Left colon (tissue), 2 donors: Measurements from ENCODE around the gene MRC1. TPM values are rescaled to one million over a fixed set of nuclear protein-coding genes. Genes with fewer than 3 reads are reported as not detected.

Experiments used
- ATAC-seq: fragments of 200-7000 bp; cut with Tn5 transposase; one replicate; pipeline ENCODE4 v1.9.1; 2020; ENCODE audit warnings: mild to moderate bottlenecking, moderate library complexity
- DNase-seq, 2 donors: peaks; one replicate each; pipeline ENCODE4 v3.0.0-alpha.2; 2020
- intact Hi-C, 2 donors: fragments of 100-400 bp; cut with DNase I in 1 of 2; cut with micrococcal nuclease in 1 of 2; formaldehyde crosslinking; loops; one replicate each; pipeline versions ENCODE4 v1.11.2 to v1.14.0; 2022; cut with DNase I, micrococcal nuclease
- total RNA-seq, 2 donors: library from RNA; stranded (reverse); fragmentation: NEBNext Ultra II Directional; extraction: Animal tissue kit (Norgen Biotek cat#: 25700); gene quantifications; one replicate each; pipeline ENCODE4 v1.2.1, GENCODE V29; 2021
- donor health status: DM: no; HTN: no; CAD: no.
- donor health status: DM: yes; HTN: yes; CAD: no.

MRC1 gene
- total RNA-seq, 2 donors from 2014 or later = 11.0 to 25.2 TPM

DNA sequence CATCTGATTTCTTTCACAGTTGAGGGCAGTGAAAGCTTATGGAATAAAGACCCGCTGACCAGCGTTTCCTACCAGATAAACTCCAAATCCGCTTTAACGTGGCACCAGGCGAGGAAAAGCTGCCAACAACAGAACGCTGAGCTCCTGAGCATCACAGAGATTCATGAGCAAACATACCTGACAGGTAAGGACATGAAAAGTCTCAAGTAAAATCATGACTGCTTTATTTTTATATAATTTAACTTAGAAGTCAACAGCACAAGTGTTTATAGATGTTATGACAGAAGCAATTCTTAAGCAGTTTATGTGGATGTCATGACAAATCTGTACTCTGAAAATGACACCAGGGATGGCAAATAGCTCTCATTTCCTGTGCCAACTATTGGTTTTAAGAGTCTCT lies 24.5 kb downstream of the MRC1 start:
- intact Hi-C loops = no loop called here
- no peak for ATAC-seq
- no peak for DNase-seq

- no peak for ATAC-seq
- no peak for DNase-seq
- intact Hi-C loops = no loop called here
Measured at GRCh38 chr10:17835688-17836087, 26.5 kb downstream of the MRC1 start.

GRCh38 chr10:17836942-17837341 lies 27.8 kb downstream of the MRC1 start:
- ATAC-seq (peak; percentile 99), DNase-seq (peak; percentile 52 to 58)
- intact Hi-C loops = no loop called here

GRCh38 chr10:17838080-17838648 lies 29.0 kb downstream of the MRC1 start:
- ATAC-seq = no peak
- DNase-seq = no peak
- intact Hi-C loops = no loop called here

DNA sequence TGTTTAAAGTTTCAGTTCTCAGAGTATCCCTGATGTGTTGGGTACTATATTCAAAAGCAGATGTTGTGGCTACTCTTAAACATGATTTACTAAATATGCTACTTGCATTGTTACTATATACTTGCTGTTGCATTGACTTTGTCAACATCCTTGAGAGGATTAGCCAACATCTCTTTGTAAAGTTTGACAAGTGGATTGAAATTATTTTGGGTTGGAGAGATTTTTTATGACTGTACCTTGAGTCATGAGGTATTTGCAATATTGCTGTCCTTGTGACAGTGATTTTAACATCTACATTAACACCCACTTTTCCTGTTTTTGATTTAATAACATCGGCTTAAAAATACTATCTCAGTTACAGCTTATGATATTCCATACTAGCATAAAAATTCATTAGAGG lies 31.9 kb downstream of the MRC1 start:
- intact Hi-C loops = no loop called here
- no peak for ATAC-seq
- DNase-seq = no peak

GRCh38 chr10:17842641-17843040 lies 33.5 kb downstream of the MRC1 start:
- DNase-seq = no peak
- intact Hi-C loops = no loop called here
- ATAC-seq = no peak

- intact Hi-C loops = loop anchor here in 1 of 2 donors (5.0 kb wide), 1 partner anchor 375 kb away; no protein-coding TSS in a partner anchor
- ATAC-seq (peak; percentile 26), DNase-seq (no peak)
Measured at GRCh38 chr10:17847585-17848296, 38.6 kb downstream of the MRC1 start.

- DNase-seq = no peak
- no peak for ATAC-seq
- intact Hi-C loops = loop anchor here in 1 of 2 donors (5.0 kb wide), 1 partner anchor 374 kb away; no protein-coding TSS in a partner anchor
Measured at GRCh38 chr10:17848646-17849045, 39.5 kb downstream of the MRC1 start.

DNA sequence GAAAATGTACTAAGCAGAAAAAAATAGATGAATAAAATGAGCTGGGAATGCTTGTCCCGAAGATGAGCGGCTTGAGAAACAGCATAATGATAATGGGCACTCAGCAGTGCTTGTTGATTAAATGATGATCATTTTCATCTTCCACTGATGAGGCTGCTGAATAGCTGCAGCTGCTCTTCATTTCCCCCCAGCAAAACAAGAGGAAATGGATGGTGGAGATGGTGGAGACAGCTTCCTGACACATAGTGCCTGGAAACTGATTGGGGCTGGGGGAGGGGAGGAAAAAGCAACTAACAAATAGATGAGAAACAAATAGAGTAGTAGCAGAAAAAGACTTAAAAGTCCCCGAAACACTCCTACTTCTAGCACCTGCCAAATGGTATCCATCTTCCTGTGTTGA lies 41.4 kb downstream of the MRC1 start:
- ATAC-seq = no peak

GRCh38 chr10:17851611-17852010 lies 42.5 kb downstream of the MRC1 start:
- intact Hi-C loops = no loop called here
- ATAC-seq (no peak), DNase-seq (peak in 1 of 2 donors; percentile 58)

More for the DNA sequence above, 41.4 kb downstream of the MRC1 start:
- no peak for DNase-seq
- intact Hi-C loops = no loop called here

DNA sequence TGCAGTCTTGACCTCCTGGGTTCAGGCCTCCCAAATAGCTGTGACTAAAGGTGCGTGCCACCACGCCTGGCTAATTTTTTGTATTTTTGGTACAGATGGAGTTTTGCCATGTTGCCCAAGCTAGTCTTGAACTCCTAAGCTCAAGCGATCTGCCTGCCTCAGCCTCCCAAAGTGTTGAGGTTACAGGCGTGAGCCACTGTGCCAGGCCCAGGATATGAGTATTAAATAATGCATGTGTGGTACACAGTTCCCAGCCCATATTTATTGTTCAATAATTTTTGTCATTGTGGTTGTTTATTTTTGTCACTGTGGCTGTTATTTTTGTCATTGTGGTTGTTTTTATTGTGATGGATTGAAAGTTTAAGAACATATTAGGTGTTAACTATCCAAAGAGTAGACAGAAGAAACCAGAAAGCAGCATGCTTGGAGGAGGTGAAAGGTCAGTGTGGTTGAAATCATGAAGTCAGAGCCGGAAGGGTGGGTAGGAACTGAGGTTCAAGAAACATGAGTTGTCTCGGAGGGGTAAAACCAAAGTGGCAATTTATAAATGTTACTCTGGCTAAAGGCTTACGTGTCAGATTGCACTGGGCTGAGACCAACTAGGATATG lies 45.0 kb downstream of the MRC1 start:
- ATAC-seq = no peak
- no peak for DNase-seq
- intact Hi-C loops = no loop called here

GRCh38 chr10:17857040-17857439 lies 47.9 kb downstream of the MRC1 start:
- DNase-seq = no peak
- intact Hi-C loops = no loop called here
- no peak for ATAC-seq

DNA sequence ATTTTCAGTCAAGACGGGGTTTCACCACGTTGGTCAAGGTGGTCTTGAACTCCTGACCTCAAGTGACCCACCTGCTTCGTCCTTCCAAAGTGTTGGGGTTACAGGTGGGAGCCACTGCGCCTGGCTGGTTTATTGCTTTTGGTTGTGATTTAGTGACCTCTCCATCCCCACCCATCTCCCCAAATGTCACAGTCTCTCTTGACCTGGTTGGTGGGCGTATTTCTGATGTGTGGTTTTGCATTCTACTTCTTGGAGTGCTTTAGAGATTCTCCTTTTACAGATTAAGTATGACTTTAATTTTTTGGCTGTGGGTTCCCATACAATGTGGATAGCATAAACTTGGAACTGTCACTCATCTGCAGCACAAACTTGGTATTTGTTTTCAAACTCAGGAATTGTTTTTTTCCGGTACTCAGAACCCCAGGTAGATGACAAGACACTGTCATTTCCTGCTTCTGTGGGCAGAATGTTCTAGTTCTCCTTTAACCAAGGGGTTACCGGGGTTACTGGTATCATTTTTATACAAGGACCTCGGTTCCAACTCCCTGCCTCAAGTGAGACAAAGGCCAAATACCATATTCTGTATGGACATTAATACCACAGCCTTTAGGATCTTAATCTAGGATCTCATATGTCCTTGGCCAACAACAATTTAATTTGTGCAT lies 50.5 kb downstream of the MRC1 start:
- intact Hi-C loops = no loop called here
- DNase-seq (no peak), ATAC-seq (no peak)

DNA sequence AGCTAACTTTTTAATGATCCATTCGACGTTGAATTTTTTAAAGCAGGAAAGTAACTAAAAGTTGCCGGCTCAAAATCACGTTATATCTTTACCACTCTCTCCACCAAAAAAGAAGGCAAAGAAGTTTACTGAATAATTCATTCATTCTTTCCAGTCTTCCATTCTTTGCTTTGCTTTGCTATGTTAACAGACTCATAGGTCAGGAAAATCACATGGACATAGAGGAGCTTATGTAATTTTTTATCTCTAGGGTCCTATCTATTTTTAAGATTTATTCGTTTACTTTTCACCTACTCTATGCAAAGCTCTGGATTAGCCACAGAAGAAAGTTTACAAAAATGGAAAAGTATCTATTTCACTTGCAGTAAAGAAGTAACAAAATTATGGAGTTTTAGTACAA lies 52.6 kb downstream of the MRC1 start:
- ATAC-seq (no peak), DNase-seq (no peak)
- intact Hi-C loops = no loop called here

DNA sequence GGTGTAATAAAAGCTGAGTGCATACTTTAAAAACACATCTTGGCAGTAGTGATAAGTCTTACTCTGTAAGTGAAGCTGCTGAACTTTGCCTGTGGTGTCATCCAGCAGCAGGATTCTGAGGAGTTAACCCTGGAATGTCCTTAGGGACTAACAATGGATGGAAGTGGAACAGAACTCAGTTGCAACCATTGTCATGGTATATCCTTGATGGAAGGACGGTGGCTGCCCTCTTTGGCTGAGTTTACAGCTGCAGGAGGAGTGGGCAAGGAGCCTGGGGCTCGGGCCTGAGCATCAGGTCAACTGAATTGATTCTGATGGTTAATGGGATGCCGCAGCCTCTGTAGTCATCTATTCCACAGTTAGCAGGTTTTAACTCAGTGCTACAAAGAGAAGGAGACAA lies 56.2 kb downstream of the MRC1 start:
- ATAC-seq (no peak), DNase-seq (no peak)
- intact Hi-C loops = no loop called here

DNA sequence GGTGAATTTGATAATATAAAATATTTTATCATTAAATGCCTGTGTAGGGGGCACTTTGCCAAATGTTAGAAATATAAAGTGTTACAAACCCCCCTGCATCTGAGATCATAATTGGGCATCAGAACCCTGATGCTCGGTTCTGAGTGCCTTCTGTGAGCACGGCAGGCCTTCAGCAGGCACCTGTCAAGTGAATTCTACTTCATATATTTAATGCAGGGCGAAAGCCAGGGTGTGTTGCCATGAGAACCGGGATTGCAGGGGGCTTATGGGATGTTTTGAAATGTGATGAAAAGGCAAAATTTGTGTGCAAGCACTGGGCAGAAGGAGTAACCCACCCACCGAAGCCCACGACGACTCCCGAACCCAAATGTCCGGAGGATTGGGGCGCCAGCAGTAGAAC lies 57.2 kb downstream of the MRC1 start:
- intact Hi-C loops = no loop called here
- ATAC-seq = no peak
- DNase-seq = no peak

DNA sequence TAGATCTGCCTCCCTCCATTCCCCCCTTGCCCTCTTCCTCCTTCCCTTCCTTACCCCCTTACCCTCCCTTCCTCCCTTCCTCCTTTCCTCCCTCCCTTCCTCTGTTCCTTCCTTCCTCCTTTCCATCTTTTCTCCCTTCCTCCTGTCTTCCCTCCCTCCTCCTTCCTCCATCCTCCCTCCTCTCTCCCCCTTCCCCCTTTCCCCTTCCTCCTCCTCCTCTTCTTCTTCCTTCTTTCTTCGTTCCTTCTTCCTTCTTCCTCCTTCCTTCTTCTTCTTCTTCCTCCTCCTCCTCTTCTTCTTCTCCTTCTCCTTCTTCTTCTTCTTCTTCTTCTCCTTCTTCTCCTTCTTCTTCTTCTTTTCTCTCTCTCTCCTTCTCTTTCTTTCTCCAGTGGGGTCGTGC lies 57.9 kb downstream of the MRC1 start:
- no peak for ATAC-seq
- DNase-seq = no peak
- intact Hi-C loops = no loop called here

GRCh38 chr10:17871036-17871435 lies 61.9 kb downstream of the MRC1 start:
- DNase-seq (no peak), ATAC-seq (no peak)
- intact Hi-C loops = no loop called here

- intact Hi-C loops = no loop called here
- peak; percentile 68 for ATAC-seq
- peak in 1 of 2 donors; percentile 7 for DNase-seq
Measured at GRCh38 chr10:17872191-17873091, 63.3 kb downstream of the MRC1 start.
